Gastrocnemius medialis (tissue), 4 donors: ENCODE results near the gene CYP2E1.

ENCODE experiments used
- CTCF ChIP-seq, 5 experiments: fragments of 450-650 bp in 3 of 5; fragments of 200-600 bp in 2 of 5; sonication (generic) in 2 of 5; IDR thresholded peaks in 4 of 5; conservative IDR thresholded peaks in 1 of 5; 1 replicate in 4 of 5; 2 replicates in 1 of 5; pipeline ENCODE4 v1.5.1; 2016 to 2019; ENCODE audit warnings: antibody characterized with exemption in 5 of 5, mild to moderate bottlenecking in 3 of 5, moderate library complexity in 3 of 5
- POLR2A ChIP-seq, 2 donors: fragments of 450-650 bp; IDR thresholded peaks; one replicate each; pipeline ENCODE4 v1.6.1; 2017; ENCODE audit warnings: antibody characterized with exemption in 2 of 2, mild to moderate bottlenecking in 2 of 2, moderate library complexity in 2 of 2

- TF ChIP-seq CTCF (IDR thresholded peaks at IDR 0.05 in 4 of 5, conservative IDR thresholded peaks at IDR 0.05 in 1 of 5): no peak
- TF ChIP-seq POLR2A (IDR thresholded peaks at IDR 0.05): no peak
Observed at GRCh38 chr10:133528845-133529575, 1.8 kb downstream of the CYP2E1 start.
